ENCODE measurements around the gene PMEL. TPM values are rescaled to one million over a fixed set of nuclear protein-coding genes. Genes with fewer than 3 reads are reported as not detected.
A peak's percentile ranks its signal among the peaks of the same experiment; 100 is the strongest.

PMEL gene
- polyA plus RNA-seq, 1 experiment, result 1.8 TPM

DNA sequence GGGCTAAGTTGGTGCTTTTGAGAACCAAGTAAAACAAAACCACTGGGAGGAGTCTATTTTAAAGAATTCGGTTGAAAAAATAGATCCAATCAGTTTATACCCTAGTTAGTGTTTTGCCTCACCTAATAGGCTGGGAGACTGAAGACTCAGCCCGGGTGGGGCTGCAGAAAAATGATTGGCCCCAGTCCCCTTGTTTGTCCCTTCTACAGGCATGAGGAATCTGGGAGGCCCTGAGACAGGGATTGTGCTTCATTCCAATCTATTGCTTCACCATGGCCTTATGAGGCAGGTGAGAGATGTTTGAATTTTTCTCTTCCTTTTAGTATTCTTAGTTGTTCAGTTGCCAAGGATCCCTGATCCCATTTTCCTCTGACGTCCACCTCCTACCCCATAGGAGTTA lies 6.2 kb upstream of the PMEL start:
- ChIA-PET POLR2A (no interaction called here), CTCF (no interaction called here)
- H3K4me3 ChIP-seq (ENCODE audit: low read depth, low read length), result no peak overlapping the region
- no peaks in the 10 kb centered on the region; the same call in 1 of the 2 replicates for H3K36me3 ChIP-seq (ENCODE audit: control insufficient read depth, insufficient read depth, low read length)
- TF ChIP-seq, protein P1, sequence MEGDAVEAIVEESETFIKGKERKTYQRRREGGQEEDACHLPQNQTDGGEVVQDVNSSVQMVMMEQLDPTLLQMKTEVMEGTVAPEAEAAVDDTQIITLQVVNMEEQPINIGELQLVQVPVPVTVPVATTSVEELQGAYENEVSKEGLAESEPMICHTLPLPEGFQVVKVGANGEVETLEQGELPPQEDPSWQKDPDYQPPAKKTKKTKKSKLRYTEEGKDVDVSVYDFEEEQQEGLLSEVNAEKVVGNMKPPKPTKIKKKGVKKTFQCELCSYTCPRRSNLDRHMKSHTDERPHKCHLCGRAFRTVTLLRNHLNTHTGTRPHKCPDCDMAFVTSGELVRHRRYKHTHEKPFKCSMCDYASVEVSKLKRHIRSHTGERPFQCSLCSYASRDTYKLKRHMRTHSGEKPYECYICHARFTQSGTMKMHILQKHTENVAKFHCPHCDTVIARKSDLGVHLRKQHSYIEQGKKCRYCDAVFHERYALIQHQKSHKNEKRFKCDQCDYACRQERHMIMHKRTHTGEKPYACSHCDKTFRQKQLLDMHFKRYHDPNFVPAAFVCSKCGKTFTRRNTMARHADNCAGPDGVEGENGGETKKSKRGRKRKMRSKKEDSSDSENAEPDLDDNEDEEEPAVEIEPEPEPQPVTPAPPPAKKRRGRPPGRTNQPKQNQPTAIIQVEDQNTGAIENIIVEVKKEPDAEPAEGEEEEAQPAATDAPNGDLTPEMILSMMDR (IDR thresholded peaks at IDR 0.05; ENCODE audit: insufficient read depth, low read depth, low read length), result no peak
- no peaks in the 10 kb centered on the region for H3K27me3 ChIP-seq (ENCODE audit: control insufficient read depth, insufficient read depth, low read length)
- DNase-seq (ENCODE audit: low read depth), result peak; percentile 59

DNA sequence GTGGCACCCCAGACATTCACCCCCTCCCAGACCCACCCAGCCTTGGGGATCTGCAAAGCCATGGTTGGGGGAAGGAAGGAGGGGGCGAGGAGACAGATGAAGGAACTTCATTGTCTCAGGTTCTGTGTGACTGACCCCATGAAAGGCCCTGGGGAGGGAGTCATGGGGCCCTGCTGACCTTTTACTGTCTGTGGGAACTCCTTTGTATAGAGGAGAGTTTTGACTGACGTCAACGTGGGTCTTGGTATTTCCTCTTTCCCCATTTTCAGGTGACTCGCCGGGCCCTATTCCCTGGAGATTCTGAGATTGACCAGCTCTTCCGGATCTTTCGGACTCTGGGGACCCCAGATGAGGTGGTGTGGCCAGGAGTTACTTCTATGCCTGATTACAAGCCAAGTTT lies 4.9 kb upstream of the PMEL start:
- ChIA-PET POLR2A (no interaction called here), CTCF (interaction anchor here (0.6 to 1.7 kb wide), 2 partner anchors 14 to 25 kb away, joined by 3 to 4 read pairs; no protein-coding TSS in a partner anchor)
- H3K4me3 ChIP-seq (ENCODE audit: low read depth, low read length), result no peak overlapping the region
- H3K27me3 ChIP-seq (ENCODE audit: control insufficient read depth, insufficient read depth, low read length), result no peaks in the 10 kb centered on the region
- TF ChIP-seq, protein P1 (IDR thresholded peaks at IDR 0.05; ENCODE audit: insufficient read depth, low read depth, low read length), result no peak
- H3K36me3 ChIP-seq (ENCODE audit: control insufficient read depth, insufficient read depth, low read length), result no peaks in the 10 kb centered on the region; the same call in 1 of the 2 replicates
- DNase-seq (ENCODE audit: low read depth), result no peak

DNA sequence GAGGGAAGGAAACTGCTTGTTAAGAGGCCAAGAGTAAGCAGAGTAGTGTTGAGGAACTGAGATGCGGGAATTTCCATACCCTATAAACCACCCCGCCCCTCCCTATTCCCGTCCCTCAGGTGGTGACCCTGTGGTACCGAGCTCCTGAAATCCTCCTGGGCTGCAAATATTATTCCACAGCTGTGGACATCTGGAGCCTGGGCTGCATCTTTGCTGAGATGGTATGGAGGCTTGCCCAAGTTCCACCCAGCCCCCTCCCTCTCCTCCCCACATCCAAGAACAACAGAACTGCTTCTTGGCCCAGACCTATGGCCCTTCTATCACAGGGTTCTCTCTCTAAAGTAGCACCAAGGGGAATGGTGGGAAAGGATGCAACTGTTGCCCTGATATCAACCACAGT lies 3.5 kb upstream of the PMEL start:
- TF ChIP-seq, protein P1 (IDR thresholded peaks at IDR 0.05; ENCODE audit: insufficient read depth, low read depth, low read length), result no peak
- no peaks in the 10 kb centered on the region for H3K27me3 ChIP-seq (ENCODE audit: control insufficient read depth, insufficient read depth, low read length)
- ChIA-PET CTCF (interaction anchor here (0.6 to 2.3 kb wide), 2 partner anchors 29 to 42 kb away, joined by 3 to 7 read pairs; no protein-coding TSS in a partner anchor), POLR2A (no interaction called here)
- no peak overlapping the region for H3K4me3 ChIP-seq (ENCODE audit: low read depth, low read length)
- DNase-seq (ENCODE audit: low read depth), result no peak
- no peaks in the 10 kb centered on the region; the same call in 1 of the 2 replicates for H3K36me3 ChIP-seq (ENCODE audit: control insufficient read depth, insufficient read depth, low read length)

DNA sequence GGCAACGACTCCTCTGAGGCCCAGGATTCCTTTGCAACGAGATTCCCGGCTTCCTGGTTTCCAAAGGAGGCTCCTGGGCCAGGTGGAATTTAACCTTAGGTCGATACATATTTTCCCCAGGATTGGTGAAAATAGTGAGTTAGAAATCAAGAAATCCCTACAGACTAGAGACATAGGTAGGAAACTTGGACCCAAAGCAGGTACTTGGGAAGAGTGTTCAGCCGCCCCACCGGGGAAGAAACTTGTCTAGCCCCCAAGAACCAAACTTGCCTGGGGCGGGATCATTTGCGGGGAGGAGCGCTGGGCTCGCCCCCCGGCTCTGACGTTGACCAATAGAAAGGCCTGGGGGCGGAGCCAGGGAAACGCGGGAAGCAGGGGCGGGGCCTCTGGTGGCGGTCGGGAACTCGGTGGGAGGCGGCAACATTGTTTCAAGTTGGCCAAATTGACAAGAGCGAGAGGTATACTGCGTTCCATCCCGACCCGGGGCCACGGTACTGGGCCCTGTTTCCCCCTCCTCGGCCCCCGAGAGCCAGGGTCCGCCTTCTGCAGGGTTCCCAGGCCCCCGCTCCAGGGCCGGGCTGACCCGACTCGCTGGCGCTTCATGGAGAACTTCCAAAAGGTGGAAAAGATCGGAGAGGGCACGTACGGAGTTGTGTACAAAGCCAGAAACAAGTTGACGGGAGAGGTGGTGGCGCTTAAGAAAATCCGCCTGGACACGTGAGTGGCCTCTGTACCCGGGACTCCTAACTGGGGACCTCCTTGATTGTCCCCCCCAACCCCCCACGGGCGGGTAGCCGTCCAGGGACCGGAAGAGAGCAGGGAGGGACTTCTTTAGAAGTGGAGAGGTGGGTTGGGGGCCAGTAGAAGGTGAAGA lies 803 bp upstream of the PMEL start, which contains the start of gene CDK2:
CDK2 (plus strand) TSS at position 423 of the 874 bp plus-strand sequence; CDS start at position 602, 179 bp downstream.
- ChIA-PET POLR2A (no interaction called here), CTCF (interaction anchor here (0.7 to 2.3 kb wide), 2 partner anchors 27 to 226 kb away, joined by 3 to 7 read pairs; no protein-coding TSS in a partner anchor)
- TF ChIP-seq, protein P1 (IDR thresholded peaks at IDR 0.05; ENCODE audit: insufficient read depth, low read depth, low read length), result no peak
- peak within 1 kb of the TSS; percentile 92 for H3K4me3 ChIP-seq (ENCODE audit: low read depth, low read length)
- no peaks in the 10 kb centered on the region; the same call in 1 of the 2 replicates for H3K36me3 ChIP-seq (ENCODE audit: control insufficient read depth, insufficient read depth, low read length)
- peak; percentile 21 for DNase-seq (ENCODE audit: low read depth)
- H3K27me3 ChIP-seq (ENCODE audit: control insufficient read depth, insufficient read depth, low read length), result no peaks in the 10 kb centered on the region

DNA sequence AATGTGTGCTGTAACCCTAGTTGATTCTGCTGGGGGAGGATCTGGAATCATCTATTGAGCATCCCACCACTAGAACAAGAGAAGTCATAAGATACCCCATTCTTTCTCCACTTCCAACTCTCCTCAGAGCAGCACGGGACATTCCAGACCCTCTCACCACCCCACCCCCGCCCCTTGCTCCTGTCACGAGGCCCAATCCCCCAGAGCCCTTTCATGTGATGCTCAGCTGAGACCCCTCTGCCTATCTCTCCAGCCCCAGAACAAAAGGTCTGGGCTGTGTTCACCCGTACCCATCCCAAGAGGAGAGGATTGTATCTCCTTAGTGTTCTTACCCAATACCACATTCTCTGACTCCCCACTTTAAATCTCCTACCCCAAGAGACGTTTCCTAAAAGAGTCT lies 602 bp downstream of the PMEL start:
- H3K27me3 ChIP-seq (ENCODE audit: control insufficient read depth, insufficient read depth, low read length), result no peaks in the 10 kb centered on the region
- POLR2A ChIA-PET, result no interaction called here
- TF ChIP-seq, protein P1 (IDR thresholded peaks at IDR 0.05; ENCODE audit: insufficient read depth, low read depth, low read length), result no peak
- DNase-seq (ENCODE audit: low read depth), result no peak
- no peaks in the 10 kb centered on the region for H3K36me3 ChIP-seq (ENCODE audit: control insufficient read depth, insufficient read depth, low read length)
- no peak overlapping the region for H3K4me3 ChIP-seq (ENCODE audit: low read depth, low read length)
- CTCF ChIA-PET, result no interaction called here
